K562 (cell line): Measurements from ENCODE around the gene ZNF548. TPM values are rescaled to one million over a fixed set of nuclear protein-coding genes. Genes with fewer than 3 reads are reported as not detected.
A peak's percentile ranks its signal among the peaks of the same experiment; 100 is the strongest.

Experiments used
- ATAC-seq: fragments of 200-7000 bp; cut with Tn5 transposase; 3 replicates; pipeline ENCODE4 v1.9.1; 2020; ENCODE audit warnings: moderate library complexity
- BruUV-seq: library from RNA; stranded (reverse); fragments of 400-500 nt; replicated peaks from 2 replicates; lab custom pipeline; 2021; lab: Mats Ljungman, UMichigan
- CTCF ChIA-PET: fragments of 300-600 bp; formaldehyde crosslinking; extraction: SDS; loops from one replicate; lab custom pipeline; 2021; ENCODE audit warnings: low intra/inter-chr PET ratio; lab: Yijun Ruan, JAX
- POLR2A ChIA-PET: fragments of 300-600, 350-650 bp; sonication (Branson Sonifier 250); formaldehyde crosslinking; extraction: SDS; loops from one replicate; lab custom pipeline; 2021; ENCODE audit warnings: antibody characterized with exemption, inconsistent platforms; lab: Yijun Ruan, JAX
- DNase-seq, 4 experiments: peaks; one replicate each; pipeline versions ENCODE4 v3.0.0 to v3.0.0-alpha.2; 2011 to 2018; ENCODE audit warnings: low spot score in 3 of 4, mixed read lengths in 3 of 4; ENCODE audit errors: extremely low read depth in 1 of 4
- FAIRE-seq: peaks from 2 replicates; lab custom pipeline; 2011; peaks lifted over from hg19 to GRCh38; lab: Jason Lieb, UNC
- H2AFZ ChIP-seq: 2 replicates; pipeline ENCODE4 v1.6.0; 2011; ENCODE audit warnings: low read depth, low read length, control low read depth, inconsistent platforms
- H3K27ac ChIP-seq: fragments of 200-600 bp; 3 replicates; pipeline ENCODE4 v1.8.0; 2011; ENCODE audit warnings: low read depth, mild to moderate bottlenecking, control low read depth, inconsistent platforms, low read length, moderate library complexity, mixed read lengths; ENCODE audit errors: extremely low read depth
- H3K27me3 ChIP-seq, 2 experiments: fragments of 300-600 bp in 1 of 2; 2 replicates in 1 of 2; 3 replicates in 1 of 2; pipeline versions ENCODE4 v1.6.0 to v1.8.0; 2011; ENCODE audit warnings: inconsistent platforms in 2 of 2, low read length in 2 of 2, mild to moderate bottlenecking in 1 of 2, mixed read lengths in 1 of 2, moderate library complexity in 1 of 2; ENCODE audit not compliant: control insufficient read depth in 2 of 2, insufficient read depth in 2 of 2
- H3K36me3 ChIP-seq: fragments of 300-600 bp; 3 replicates; pipeline ENCODE4 v1.8.0; 2011; ENCODE audit warnings: mild to moderate bottlenecking, low read length, inconsistent platforms; ENCODE audit not compliant: control insufficient read depth, insufficient read depth
- H3K4me1 ChIP-seq, 2 experiments: fragments of 200-600 bp in 1 of 2; replicated peaks in 1 of 2; 2 replicates in 1 of 2; 3 replicates in 1 of 2; pipeline versions ENCODE4 v1.5.1 to v1.8.0; 2011; ENCODE audit warnings: inconsistent platforms in 2 of 2, low read length in 2 of 2, mild to moderate bottlenecking in 1 of 2, mixed read lengths in 1 of 2, moderate library complexity in 1 of 2; ENCODE audit not compliant: control insufficient read depth in 2 of 2, insufficient read depth in 2 of 2
- H3K4me2 ChIP-seq: 2 replicates; pipeline ENCODE4 v1.6.1; 2011; ENCODE audit warnings: low read length, control low read depth, inconsistent platforms, mixed read lengths; ENCODE audit not compliant: insufficient read depth
- H3K4me3 ChIP-seq: fragments of 200-600 bp; sonication (generic), shearing (Covaris generic); 2 replicates; pipeline ENCODE4 v1.5.1; 2016; ENCODE audit warnings: control low read depth, inconsistent platforms
- H3K79me2 ChIP-seq: fragments of 200-600 bp; 3 replicates; pipeline ENCODE4 v1.8.0; 2011; ENCODE audit warnings: low read length, inconsistent platforms; ENCODE audit not compliant: control insufficient read depth, insufficient read depth
- H3K9ac ChIP-seq, 2 experiments: 2 replicates each; pipeline versions ENCODE4 v1.6.0 to v1.6.1; 2011; ENCODE audit warnings: low read depth in 2 of 2, low read length in 2 of 2, control low read depth in 1 of 2, inconsistent platforms in 1 of 2, mild to moderate bottlenecking in 1 of 2, mixed read lengths in 1 of 2; ENCODE audit not compliant: insufficient read depth in 1 of 2
- H3K9me1 ChIP-seq: one replicate; pipeline ENCODE4 v1.6.0; 2011; ENCODE audit warnings: inconsistent platforms, mild to moderate bottlenecking, low read length, moderate library complexity; ENCODE audit not compliant: control insufficient read depth, insufficient read depth
- H3K9me3 ChIP-seq: replicated peaks from 2 replicates; pipeline ENCODE4 v1.5.1; 2011; ENCODE audit warnings: low read depth, low read length, inconsistent platforms; ENCODE audit not compliant: control insufficient read depth, insufficient read depth
- H4K20me1 ChIP-seq: replicated peaks from 2 replicates; pipeline ENCODE4 v1.6.1; 2011; ENCODE audit warnings: low read length, inconsistent platforms, mixed read lengths; ENCODE audit not compliant: control insufficient read depth, insufficient read depth
- STAT5B ChIP-seq: fragments of 250-450 bp; sonication (Bioruptor Pico); IDR thresholded peaks from 2 replicates; pipeline ENCODE4 v1.8.0; 2021; ENCODE audit warnings: mild to moderate bottlenecking, inconsistent platforms
- ZNF75A ChIP-seq: fragments of 450-650 bp; formaldehyde crosslinking; IDR thresholded peaks from 2 replicates; pipeline ENCODE4 v1.4.0; 2020; ENCODE audit warnings: mild to moderate bottlenecking
- WGBS: fragments of 100-300 bp; shearing (Covaris generic); methylation state at CpG from one replicate; pipeline ENCODE4 v1.1.6; 2016; ENCODE audit warnings: low coverage, mixed read lengths; ENCODE audit not compliant: insufficient coverage; ENCODE audit errors: missing lambda C conversion rate; 5-methylcytosine and 5-hydroxymethylcytosine counted together
- in situ Hi-C: fragments of 300-500 bp; cut with MboI; formaldehyde crosslinking; loops from 4 replicates; pipeline ENCODE4 v1.15.0; 2018; ENCODE audit warnings: inconsistent platforms, mixed read lengths
- intact Hi-C: fragments of 100-400 bp; cut with micrococcal nuclease; formaldehyde crosslinking; loops from 2 replicates; pipeline ENCODE4 v1.14.2; 2022
- polyA plus RNA-seq, 8 experiments: library from polyadenylated mRNA; depleted of rRNA in 4 of 8; stranded (reverse) in 5 of 8; unstranded in 3 of 8; fragments of >200 nt; fragmentation: Nextera tagmentation in 2 of 8; fragmentation: Illumina TruSeq in 1 of 8; extraction: Ambion mirVana in 2 of 8; extraction: Trizol in 1 of 8; gene quantifications; 2 replicates each; pipeline versions ENCODE4 v1.2.1 to v1.2.3, GENCODE V29; 2011 to 2014; ENCODE audit warnings: inconsistent platforms in 1 of 8, missing spikeins in 1 of 8
- total RNA-seq, 7 experiments: library from RNA; depleted of rRNA in 6 of 7; stranded (reverse); fragments of >200 nt in 6 of 7; fragmentation: Illumina TruSeq in 2 of 7; extraction: Trizol in 2 of 7; gene quantifications; 2 replicates each; pipeline versions ENCODE4 v1.2.1 to v1.2.3, GENCODE V29; 2011 to 2021; ENCODE audit warnings: low replicate concordance in 1 of 7
- TF ChIP-seq, protein P1 (sequence below): fragments of 450-650 bp; IDR thresholded peaks from 2 replicates; pipeline ENCODE4 v1.6.1; 2014; ENCODE audit warnings: low read depth, mild to moderate bottlenecking, moderate library complexity, borderline replicate concordance
- TF ChIP-seq, protein P2 (sequence below): fragments of 250-450 bp; sonication (Bioruptor Pico); IDR thresholded peaks from 2 replicates; pipeline ENCODE4 v1.5.0; 2020; ENCODE audit warnings: mild to moderate bottlenecking

The ZNF548 gene
- total and polyA plus RNA-seq, 9 of the 15 experiments (the other 6 are each of a cell fraction or from before 2014, with no cell fraction given) = 1.5 to 8.7 (median 4.5) TPM

DNA sequence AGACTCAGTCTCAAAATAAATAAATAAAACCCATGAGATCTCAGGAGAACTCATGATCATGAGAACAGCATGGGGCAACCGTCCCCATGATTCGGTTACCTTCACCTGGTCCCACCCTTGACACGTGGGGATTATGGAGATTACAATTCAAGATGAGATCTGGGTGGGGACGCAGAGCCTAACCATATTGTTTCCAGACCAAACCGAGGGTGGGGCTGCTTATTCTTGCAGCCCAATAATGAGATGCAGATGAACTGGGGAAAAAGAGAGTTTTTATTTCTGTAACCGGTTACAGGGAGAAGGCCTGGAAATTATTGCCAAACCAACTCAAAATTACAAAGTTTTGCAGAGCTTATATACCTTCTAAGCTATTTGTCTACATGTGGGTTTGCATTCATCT, 13.5 kb upstream of the ZNF548 start (continued):
- TF ChIP-seq, protein P1, sequence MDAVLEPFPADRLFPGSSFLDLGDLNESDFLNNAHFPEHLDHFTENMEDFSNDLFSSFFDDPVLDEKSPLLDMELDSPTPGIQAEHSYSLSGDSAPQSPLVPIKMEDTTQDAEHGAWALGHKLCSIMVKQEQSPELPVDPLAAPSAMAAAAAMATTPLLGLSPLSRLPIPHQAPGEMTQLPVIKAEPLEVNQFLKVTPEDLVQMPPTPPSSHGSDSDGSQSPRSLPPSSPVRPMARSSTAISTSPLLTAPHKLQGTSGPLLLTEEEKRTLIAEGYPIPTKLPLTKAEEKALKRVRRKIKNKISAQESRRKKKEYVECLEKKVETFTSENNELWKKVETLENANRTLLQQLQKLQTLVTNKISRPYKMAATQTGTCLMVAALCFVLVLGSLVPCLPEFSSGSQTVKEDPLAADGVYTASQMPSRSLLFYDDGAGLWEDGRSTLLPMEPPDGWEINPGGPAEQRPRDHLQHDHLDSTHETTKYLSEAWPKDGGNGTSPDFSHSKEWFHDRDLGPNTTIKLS = no peak
- no peak for TF ChIP-seq STAT5B

DNA sequence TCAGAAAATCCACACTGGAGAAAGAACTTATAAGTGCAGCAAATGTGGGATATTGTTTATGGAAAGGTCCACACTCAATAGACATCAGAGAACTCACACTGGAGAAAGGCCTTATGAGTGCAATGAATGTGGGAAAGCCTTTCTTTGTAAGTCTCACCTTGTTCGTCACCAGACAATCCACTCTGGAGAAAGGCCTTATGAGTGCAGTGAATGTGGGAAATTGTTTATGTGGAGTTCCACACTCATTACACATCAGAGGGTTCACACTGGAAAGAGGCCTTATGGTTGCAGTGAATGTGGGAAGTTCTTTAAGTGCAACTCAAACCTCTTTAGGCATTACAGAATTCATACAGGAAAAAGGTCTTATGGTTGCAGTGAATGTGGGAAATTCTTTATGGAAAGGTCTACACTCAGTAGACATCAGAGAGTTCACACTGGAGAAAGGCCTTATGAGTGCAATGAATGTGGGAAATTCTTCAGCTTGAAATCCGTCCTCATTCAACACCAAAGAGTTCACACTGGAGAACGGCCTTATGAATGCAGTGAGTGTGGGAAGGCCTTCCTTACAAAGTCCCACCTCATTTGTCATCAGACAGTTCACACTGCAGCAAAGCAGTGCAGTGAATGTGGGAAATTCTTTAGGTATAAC, 12.0 kb upstream of the ZNF548 start:
- CTCF ChIA-PET = no interaction called here
- 5% methylated on average over 3 of the region's 3 CpGs for WGBS

More for the DNA sequence above, 12.0 kb upstream of the ZNF548 start:
- BruUV-seq = no TSS peak
- intact Hi-C loops = no loop called here
- Histone ChIP-seq H3K27ac (no peak overlapping the region), H2AFZ (no peak overlapping the region), H3K27me3 (no peaks in the 10 kb centered on the region), H3K9me3 (peaks cover 2% of the 10 kb centered on the region; the same call in 1 of the 2 replicates), H3K4me1 (no peaks in the 10 kb centered on the region), H3K9ac (no peak overlapping the region), H4K20me1 (no peaks in the 10 kb centered on the region), H3K4me3 (no peak overlapping the region), H3K9me1 (no peaks in the 10 kb centered on the region), H3K36me3 (no peaks in the 10 kb centered on the region), H3K79me2 (no peaks in the 10 kb centered on the region), H3K4me2 (no peak overlapping the region)
- DNase-seq = no peak
- no peak for FAIRE-seq
- TF ChIP-seq, protein P2, sequence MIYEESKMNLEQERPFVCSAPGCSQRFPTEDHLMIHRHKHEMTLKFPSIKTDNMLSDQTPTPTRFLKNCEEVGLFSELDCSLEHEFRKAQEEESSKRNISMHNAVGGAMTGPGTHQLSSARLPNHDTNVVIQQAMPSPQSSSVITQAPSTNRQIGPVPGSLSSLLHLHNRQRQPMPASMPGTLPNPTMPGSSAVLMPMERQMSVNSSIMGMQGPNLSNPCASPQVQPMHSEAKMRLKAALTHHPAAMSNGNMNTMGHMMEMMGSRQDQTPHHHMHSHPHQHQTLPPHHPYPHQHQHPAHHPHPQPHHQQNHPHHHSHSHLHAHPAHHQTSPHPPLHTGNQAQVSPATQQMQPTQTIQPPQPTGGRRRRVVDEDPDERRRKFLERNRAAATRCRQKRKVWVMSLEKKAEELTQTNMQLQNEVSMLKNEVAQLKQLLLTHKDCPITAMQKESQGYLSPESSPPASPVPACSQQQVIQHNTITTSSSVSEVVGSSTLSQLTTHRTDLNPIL (CRISPR knock-in tag) = no peak
- peak; percentile 73 for TF ChIP-seq ZNF75A
- in situ Hi-C loops = no loop called here
- no peak for ATAC-seq
- POLR2A ChIA-PET = no interaction called here
